OCI-LY7 (cell line): ENCODE results near the gene DNAJB14.

Experiments used
- EZH2phosphoT487 ChIP-seq: fragments of 200-600 bp; sonication (generic); IDR thresholded peaks from 2 replicates; pipeline ENCODE4 v1.6.1; 2018; ENCODE audit warnings: low read depth, borderline replicate concordance, mild to moderate bottlenecking, mixed run types, antibody characterized with exemption, low read length, moderate library complexity, mixed read lengths
- TF ChIP-seq, protein P1 (sequence below): fragments of 200-600 bp; sonication (generic); conservative IDR thresholded peaks from 2 replicates; pipeline ENCODE4 v1.5.1; 2014; ENCODE audit warnings: mild to moderate bottlenecking, antibody characterized with exemption, low read length, moderate library complexity, mixed read lengths

DNA sequence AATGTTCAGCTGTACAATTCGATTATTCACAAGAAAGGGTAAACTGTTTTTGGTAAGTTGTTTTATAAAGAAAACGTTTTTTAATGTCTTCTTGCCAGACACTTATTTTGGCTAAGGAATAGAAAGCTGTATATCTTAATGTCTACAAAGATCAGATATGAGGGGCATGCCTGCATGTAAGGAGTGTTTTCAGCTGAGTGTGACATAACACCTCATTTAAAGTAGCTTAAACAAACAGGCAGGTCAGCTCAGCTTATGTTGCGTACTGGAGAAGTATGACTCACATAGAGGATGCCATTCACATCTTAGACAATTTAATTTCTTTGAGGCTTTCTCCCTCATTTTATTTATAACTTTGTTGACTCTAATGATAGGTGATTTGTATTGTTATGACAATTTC lies 82.6 kb downstream of the DNAJB14 start:
- TF ChIP-seq, protein P1, sequence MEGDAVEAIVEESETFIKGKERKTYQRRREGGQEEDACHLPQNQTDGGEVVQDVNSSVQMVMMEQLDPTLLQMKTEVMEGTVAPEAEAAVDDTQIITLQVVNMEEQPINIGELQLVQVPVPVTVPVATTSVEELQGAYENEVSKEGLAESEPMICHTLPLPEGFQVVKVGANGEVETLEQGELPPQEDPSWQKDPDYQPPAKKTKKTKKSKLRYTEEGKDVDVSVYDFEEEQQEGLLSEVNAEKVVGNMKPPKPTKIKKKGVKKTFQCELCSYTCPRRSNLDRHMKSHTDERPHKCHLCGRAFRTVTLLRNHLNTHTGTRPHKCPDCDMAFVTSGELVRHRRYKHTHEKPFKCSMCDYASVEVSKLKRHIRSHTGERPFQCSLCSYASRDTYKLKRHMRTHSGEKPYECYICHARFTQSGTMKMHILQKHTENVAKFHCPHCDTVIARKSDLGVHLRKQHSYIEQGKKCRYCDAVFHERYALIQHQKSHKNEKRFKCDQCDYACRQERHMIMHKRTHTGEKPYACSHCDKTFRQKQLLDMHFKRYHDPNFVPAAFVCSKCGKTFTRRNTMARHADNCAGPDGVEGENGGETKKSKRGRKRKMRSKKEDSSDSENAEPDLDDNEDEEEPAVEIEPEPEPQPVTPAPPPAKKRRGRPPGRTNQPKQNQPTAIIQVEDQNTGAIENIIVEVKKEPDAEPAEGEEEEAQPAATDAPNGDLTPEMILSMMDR, result no peak
- TF ChIP-seq EZH2phosphoT487, result no peak
